Tibial artery (tissue), 4 donors: ENCODE measurements around the gene ZNF524.

Experiments used
- DNase-seq, 2 donors: peaks; one replicate each; pipeline ENCODE4 v3.0.0-alpha.2; 2019
- H3K27ac ChIP-seq, 2 donors: fragments of 200-600 bp; sonication (generic) in 1 of 2; 1 replicate in 1 of 2; 2 replicates in 1 of 2; pipeline ENCODE4 v1.5.1; 2018 to 2019; ENCODE audit warnings: mild to moderate bottlenecking in 1 of 2
- H3K27me3 ChIP-seq, 2 donors: fragments of 200-600 bp; sonication (generic) in 1 of 2; one replicate each; pipeline versions ENCODE4 v1.5.1 to v1.6.0; 2016 to 2019
- H3K36me3 ChIP-seq, 3 donors: fragments of 200-600 bp; sonication (generic) in 2 of 3; one replicate each; pipeline ENCODE4 v1.5.1; 2016 to 2019; ENCODE audit warnings: mild to moderate bottlenecking in 2 of 3
- H3K4me1 ChIP-seq, 4 donors: fragments of 200-600 bp; sonication (generic) in 2 of 4; 1 replicate in 3 of 4; 2 replicates in 1 of 4; pipeline ENCODE4 v1.5.1; 2016 to 2019
- H3K4me3 ChIP-seq, 2 donors: fragments of 200-600 bp; sonication (generic) in 1 of 2; 1 replicate in 1 of 2; 2 replicates in 1 of 2; pipeline ENCODE4 v1.5.1; 2018 to 2019; ENCODE audit warnings: mild to moderate bottlenecking in 2 of 2
- H3K9me3 ChIP-seq, 3 donors: fragments of 200-600 bp; sonication (generic) in 1 of 3; one replicate each; pipeline ENCODE4 v1.5.1; 2016 to 2019
- CTCF ChIP-seq, 2 experiments: fragments of 200-600 bp in 1 of 2; fragments of 450-650 bp in 1 of 2; IDR thresholded peaks; one replicate each; pipeline ENCODE4 v1.5.1; 2017 to 2019; ENCODE audit warnings: antibody characterized with exemption in 2 of 2, mild to moderate bottlenecking in 1 of 2, moderate library complexity in 1 of 2
- intact Hi-C: fragments of 100-400 bp; cut with DNase I; formaldehyde crosslinking; loops from one replicate; pipeline ENCODE4 v1.15.0; 2023; ENCODE audit warnings: low total_unique reads

The ZNF524 gene

GRCh38 chr19:55584871-55585270 is 15.2 kb upstream of the ZNF524 start:
- no peak for TF ChIP-seq CTCF (IDR thresholded peaks at IDR 0.05)
- Histone ChIP-seq H3K36me3 (no peaks in the 10 kb centered on the region), H3K4me3 (no peak overlapping the region), H3K4me1 (peaks cover 0 to 38% (median 26%) of the 10 kb centered on the region in 4 donors), H3K9me3 (no peaks in the 10 kb centered on the region), H3K27ac (no peak overlapping the region), H3K27me3 (peaks cover 0 to 12% of the 10 kb centered on the region in 2 donors)
- intact Hi-C loops: no loop called here
- DNase-seq: no peak

- no peaks in the 10 kb centered on the region for H3K36me3 ChIP-seq
- intact Hi-C loops: no loop called here
- peaks cover 0 to 35% (median 24%) of the 10 kb centered on the region in 4 donors for H3K4me1 ChIP-seq
- peak in 1 of 2 donors; percentile 78 for DNase-seq
- H3K4me3 ChIP-seq: peak overlapping the region; percentile 31 to 39
- TF ChIP-seq CTCF (IDR thresholded peaks at IDR 0.05): no peak
- H3K27ac ChIP-seq: peak overlapping the region; percentile 6 to 30
- peaks cover 0 to 20% of the 10 kb centered on the region in 2 donors for H3K27me3 ChIP-seq
- H3K9me3 ChIP-seq: no peaks in the 10 kb centered on the region
Measured at GRCh38 chr19:55585658-55586339, 14.3 kb upstream of the ZNF524 start.

- peaks cover 0 to 25% of the 10 kb centered on the region in 2 donors for H3K27me3 ChIP-seq
- TF ChIP-seq CTCF (IDR thresholded peaks at IDR 0.05): no peak
- no peaks in the 10 kb centered on the region for H3K9me3 ChIP-seq
- H3K27ac ChIP-seq: no peak overlapping the region
- peaks cover 0 to 26% (median 16%) of the 10 kb centered on the region in 4 donors for H3K4me1 ChIP-seq
- peak; percentile 84 to 90 for DNase-seq
- intact Hi-C loops: no loop called here
- H3K4me3 ChIP-seq: peak overlapping the region; percentile 31 to 46
- peaks cover 0 to 8% (median 0%) of the 10 kb centered on the region in 3 donors for H3K36me3 ChIP-seq
Measured at GRCh38 chr19:55586976-55587668, 13.0 kb upstream of the ZNF524 start.

- intact Hi-C loops: no loop called here
- Histone ChIP-seq H3K27ac (no peak overlapping the region), H3K9me3 (no peaks in the 10 kb centered on the region), H3K4me1 (peaks cover 0 to 26% (median 16%) of the 10 kb centered on the region in 4 donors), H3K4me3 (no peak overlapping the region), H3K36me3 (peaks cover 0 to 24% (median 6%) of the 10 kb centered on the region in 3 donors), H3K27me3 (peaks cover 0 to 25% of the 10 kb centered on the region in 2 donors)
- no peak for DNase-seq
- TF ChIP-seq CTCF (IDR thresholded peaks at IDR 0.05): no peak
Measured at GRCh38 chr19:55588738-55589137, 11.3 kb upstream of the ZNF524 start.

GRCh38 chr19:55590109-55590508 is 10.0 kb upstream of the ZNF524 start:
- Histone ChIP-seq H3K27me3 (peaks cover 0 to 25% of the 10 kb centered on the region in 2 donors), H3K27ac (no peak overlapping the region), H3K4me1 (peaks cover 0 to 26% (median 16%) of the 10 kb centered on the region in 4 donors), H3K36me3 (peaks cover 0 to 33% (median 8%) of the 10 kb centered on the region in 3 donors), H3K4me3 (no peak overlapping the region), H3K9me3 (no peaks in the 10 kb centered on the region)
- intact Hi-C loops: no loop called here
- TF ChIP-seq CTCF (IDR thresholded peaks at IDR 0.05): no peak
- no peak for DNase-seq
